ENCODE data around the gene SNF8. TPM values are rescaled to one million over a fixed set of nuclear protein-coding genes. Genes with fewer than 3 reads are reported as not detected.
A peak's percentile ranks its signal among the peaks of the same experiment; 100 is the strongest.

SNF8 gene
- polyA plus RNA-seq, 4 donors = 67.4 to 112 (median 96.5) TPM

DNA sequence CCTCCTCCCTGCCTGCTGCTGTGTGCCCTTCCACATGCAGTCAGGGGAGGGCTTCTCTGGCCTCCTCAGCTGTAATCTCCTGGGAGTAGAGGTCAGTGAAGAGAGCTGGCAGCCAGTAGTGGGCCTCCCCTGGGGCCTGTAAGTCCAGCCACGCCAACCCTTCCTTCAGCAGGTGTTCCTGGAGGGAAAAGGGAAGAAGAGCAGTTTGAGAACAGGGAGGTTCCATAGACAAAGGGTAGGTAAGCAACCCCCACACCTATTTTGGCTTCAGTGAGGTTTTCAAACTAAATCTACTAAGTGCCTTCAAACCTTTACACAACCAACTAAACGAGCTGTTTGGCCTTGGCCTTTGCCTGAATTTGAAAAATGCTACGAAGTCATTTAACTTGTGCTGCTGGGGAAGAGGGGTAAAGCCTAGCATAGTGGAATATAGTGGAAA is 14.2 kb downstream of the SNF8 start:
- no peak for DNase-seq (ENCODE audit: low read depth in 4 of 4, low spot score in 3 of 4)

- no peak for DNase-seq (ENCODE audit: low read depth in 4 of 4, low spot score in 3 of 4)
These were observed 14.9 kb downstream of the SNF8 start for GRCh38 chr17:48929812-48930165.

DNA sequence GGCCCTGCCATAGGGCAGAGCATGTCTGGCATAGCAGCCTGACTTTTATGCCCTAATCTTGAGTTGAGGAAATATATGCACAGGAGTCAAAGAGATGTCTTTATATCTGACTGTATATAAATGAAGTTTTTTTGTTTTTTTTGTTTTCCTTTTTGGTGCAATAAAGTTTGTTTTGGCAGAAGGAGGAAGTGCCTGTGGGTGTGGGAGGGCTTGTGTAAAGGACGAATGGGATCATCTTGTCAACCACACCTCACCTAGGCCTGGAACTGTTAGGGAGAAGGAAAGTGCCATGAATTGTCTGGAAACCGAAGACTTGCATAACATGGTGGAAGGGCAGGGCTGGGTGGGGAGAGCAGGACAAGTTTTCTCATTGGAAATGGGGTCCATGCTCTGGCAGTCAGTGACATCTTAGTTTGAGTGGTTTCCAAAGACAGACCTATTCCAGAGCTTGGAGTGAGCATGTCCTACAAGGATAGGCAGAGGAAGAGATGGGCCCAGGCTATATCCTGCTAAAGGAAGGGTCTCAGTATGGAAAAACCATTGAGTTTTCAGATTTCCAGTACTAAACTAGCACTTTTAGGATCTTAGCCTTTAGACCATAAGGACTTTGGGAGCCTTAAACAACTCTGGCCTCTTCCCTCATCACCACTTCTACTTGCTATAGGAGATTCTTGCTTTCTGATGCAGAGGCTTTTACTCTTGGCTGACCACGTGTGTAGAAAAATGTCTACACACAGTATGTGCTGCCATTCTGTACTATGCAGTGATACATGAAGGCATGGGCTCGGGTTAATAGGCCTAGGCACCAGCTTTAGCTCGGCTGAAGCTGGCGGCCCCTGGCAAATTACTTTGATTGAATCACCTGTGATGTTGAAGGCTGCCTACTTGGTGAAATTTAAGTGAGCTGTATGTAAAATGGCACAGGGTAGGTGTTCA is 15.5 kb downstream of the SNF8 start:
- no peak for DNase-seq (ENCODE audit: low read depth in 4 of 4, low spot score in 3 of 4)

- DNase-seq (ENCODE audit: low read depth in 4 of 4, low spot score in 3 of 4) = no peak
These were observed 16.5 kb downstream of the SNF8 start for GRCh38 chr17:48927978-48928745.

DNA sequence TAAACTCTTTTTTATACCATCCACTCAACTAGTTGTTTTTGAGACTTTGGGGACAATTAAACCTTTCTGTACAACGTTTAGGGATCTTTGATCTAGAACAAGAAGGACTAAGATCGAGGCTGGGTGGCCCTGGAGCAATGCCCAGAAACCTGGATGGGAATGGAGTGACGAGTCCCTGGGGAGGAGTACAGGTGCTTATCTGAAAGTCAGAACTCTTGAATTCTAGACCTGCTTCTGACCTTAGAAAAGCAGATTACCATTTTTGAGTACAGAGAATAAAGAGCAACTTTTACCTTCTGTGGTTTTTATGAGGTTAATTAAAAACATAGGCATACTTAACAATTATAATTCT is 18.7 kb downstream of the SNF8 start:
- no peak for DNase-seq (ENCODE audit: low read depth in 4 of 4, low spot score in 3 of 4)

DNA sequence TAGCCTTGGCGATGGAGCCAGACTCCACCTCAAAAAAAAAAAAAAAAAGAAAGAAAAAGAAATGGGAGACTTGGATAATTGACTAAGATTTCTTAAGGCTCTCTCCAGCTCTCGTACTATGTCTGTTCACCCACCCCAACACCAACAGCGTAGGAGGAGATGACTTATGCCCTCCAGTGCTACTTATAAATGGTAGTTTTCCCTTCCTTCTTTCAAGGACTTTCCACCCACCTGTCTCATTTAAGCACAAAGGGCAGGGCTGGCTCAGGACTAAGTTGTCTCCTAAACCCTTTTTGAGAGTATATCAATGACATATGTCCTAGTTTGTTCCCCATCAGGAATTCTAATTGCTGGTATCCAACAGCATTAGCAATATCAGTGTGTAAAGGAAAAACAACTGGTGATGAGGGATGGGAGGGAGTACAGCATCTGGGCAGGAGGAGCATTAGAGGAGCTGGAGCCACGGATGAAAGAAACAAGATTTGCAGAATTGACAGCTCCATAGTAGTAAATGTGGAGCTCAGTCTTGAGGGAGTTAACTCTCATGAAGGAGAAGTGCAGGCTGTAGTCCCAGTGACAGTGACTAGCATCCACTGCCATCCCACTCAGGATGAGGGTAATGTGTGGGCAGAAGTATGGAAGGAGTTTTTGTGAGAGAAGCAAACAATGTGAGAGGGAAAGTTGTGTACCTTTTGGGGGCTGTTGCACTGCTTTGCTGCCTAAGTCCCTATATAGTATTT is 19.2 kb downstream of the SNF8 start:
- DNase-seq (ENCODE audit: low read depth in 4 of 4, low spot score in 3 of 4) = no peak

GRCh38 chr17:48915459-48916282 is 29.0 kb downstream of the SNF8 start:
- no peak for DNase-seq (ENCODE audit: low read depth in 4 of 4, low spot score in 3 of 4)

DNA sequence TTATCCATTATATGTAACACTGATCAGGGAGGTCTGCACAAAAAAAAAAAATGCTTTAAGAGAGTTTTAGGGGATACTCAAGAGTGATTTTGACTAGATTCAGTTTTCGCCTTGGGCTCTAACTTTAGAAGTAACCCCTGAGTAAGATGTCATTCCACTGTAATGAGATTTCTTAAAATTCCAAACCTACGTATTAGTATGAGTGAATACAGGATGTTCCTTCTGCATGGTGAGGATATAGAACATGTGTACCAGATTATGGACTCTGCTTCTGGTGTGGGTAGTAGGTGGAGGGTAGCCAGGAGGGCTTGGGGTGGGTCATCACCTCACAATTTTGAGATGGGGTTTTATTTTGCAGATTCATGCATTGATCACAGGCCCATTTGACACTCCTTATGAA is 32.2 kb downstream of the SNF8 start:
- DNase-seq (ENCODE audit: low read depth in 4 of 4, low spot score in 3 of 4) = no peak

DNA sequence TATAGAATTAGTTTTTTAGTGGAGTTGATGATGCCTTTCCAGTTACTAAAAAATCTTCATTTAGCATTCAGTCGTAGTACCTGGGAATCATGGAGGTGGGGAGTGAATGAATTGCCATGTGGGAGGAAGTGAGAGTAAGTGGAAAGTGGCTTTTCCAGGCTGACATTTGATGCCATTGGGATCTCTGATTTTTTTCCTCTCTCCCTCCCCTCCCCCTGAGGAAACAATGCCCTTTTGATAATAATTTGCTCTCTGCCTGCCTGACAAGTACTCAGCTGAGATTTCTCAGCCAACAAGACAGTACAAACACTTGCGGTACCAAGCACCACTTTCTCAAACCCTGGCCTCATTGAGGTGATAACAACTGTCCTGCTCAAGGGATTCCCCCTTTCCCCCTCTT is 34.3 kb downstream of the SNF8 start:
- DNase-seq (ENCODE audit: low read depth in 4 of 4, low spot score in 3 of 4) = no peak

- no peak for DNase-seq (ENCODE audit: low read depth in 4 of 4, low spot score in 3 of 4)
These were observed 34.9 kb downstream of the SNF8 start for GRCh38 chr17:48909783-48910182.

DNA sequence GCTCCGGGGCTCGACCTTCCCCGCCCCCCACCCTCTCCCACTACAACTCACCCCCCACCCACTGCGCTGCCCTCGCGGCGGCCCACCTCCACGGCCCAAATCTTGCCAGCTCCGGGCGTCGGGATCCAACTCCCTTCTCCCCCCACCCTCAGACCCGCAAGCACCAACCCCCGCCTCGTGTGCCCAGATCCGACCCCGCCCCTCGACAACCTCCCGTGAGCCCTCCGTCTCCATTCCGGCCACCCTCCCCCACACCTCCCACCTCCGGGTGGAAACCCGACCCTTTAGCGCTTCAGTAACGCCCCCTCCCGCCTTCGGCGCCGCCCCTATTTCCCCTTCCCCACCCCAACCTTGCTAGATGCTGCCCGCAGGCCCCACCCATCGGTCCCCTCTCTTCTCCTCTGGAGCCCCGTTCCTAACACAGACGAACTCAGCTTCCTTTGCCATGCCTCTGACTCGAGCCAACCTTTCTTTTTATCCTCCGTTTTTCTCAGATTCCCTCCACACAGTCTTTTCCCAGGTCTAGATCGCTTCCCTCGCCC is 35.7 kb downstream of the SNF8 start:
- DNase-seq (ENCODE audit: low read depth in 4 of 4, low spot score in 3 of 4) = peak; percentile 79 to 85 (median 83)

- peak; percentile 88 to 91 (median 88) for DNase-seq (ENCODE audit: low read depth in 4 of 4, low spot score in 3 of 4)
These were observed 36.4 kb downstream of the SNF8 start, which contains the start of gene UBE2Z for GRCh38 chr17:48908047-48908843. Gene UBE2Z, plus strand, starts transcription at chr17:48908407. Its CDS starts 97 bp downstream, at chr17:48908504.

- peak in 2 of 4 donors; percentile 33 to 48 for DNase-seq (ENCODE audit: low read depth in 4 of 4, low spot score in 3 of 4)
These were observed 37.0 kb downstream of the SNF8 start for GRCh38 chr17:48907713-48908046.

DNA sequence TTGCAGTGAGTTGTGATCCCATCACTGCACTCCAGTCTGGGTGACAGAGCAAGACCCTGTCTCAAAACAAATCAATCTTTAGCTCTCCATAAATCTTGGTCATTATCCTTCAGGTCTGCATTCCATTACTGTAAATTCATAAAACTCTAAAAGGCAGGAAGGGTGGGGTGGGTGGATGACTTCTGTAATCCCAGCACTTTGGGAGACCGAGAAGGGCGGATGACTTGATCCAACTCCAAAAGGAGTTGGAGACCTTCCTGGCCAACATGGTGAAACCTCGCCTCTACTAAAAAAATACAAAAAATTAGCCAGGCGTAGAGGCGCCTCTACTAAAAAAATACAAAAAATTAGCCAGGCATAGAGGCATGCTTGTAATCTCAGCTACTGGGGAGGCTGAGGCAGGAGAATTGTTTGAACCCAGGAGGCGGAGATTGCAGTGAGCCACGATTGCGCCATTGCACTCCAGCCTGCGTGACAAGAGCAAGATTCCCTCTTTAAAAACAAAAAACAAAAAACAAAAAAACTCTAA is 38.6 kb downstream of the SNF8 start:
- no peak for DNase-seq (ENCODE audit: low read depth in 4 of 4, low spot score in 3 of 4)

DNA sequence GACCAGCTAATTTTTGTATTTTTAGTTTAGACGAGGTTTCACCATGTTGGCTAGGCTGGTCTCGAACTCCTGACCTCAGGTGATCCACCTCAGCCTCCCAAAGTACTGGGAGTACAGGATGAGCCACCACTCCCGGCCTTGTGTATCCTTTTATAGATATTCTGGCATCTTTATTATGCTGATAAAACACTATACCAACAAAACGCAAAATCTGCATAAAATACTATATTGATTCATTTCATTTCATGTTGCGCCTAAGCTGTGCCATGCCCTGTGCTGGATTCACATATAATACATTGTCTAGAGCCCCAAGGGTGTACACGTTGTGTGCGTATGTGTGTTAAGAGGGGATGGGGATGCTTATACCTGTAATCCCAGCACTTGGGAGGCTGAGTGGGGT is 40.2 kb downstream of the SNF8 start:
- DNase-seq (ENCODE audit: low read depth in 4 of 4, low spot score in 3 of 4) = no peak

GRCh38 chr17:48903401-48903800 is 41.2 kb downstream of the SNF8 start:
- no peak for DNase-seq (ENCODE audit: low read depth in 4 of 4, low spot score in 3 of 4)

DNA sequence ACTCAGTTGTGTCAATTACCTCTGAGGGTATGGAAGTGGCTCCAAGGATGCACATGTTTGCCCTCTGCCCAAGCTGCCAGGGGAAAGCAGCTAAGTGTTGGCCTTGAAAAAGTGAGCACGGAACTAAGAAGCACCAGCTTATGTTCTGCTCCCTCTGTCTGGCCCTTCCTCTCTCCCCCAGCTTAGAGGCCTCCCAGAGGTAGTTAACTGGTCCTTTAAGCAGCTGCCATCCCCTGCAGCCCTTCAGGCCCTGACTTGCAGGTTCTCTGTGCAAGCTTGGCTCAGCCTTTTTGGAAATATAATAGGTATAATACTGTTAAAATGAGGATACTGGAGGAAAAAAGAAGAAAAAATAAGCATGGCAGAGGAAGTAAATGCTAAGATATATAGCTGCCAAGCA is 43.4 kb downstream of the SNF8 start:
- no peak for DNase-seq (ENCODE audit: low read depth in 4 of 4, low spot score in 3 of 4)

DNA sequence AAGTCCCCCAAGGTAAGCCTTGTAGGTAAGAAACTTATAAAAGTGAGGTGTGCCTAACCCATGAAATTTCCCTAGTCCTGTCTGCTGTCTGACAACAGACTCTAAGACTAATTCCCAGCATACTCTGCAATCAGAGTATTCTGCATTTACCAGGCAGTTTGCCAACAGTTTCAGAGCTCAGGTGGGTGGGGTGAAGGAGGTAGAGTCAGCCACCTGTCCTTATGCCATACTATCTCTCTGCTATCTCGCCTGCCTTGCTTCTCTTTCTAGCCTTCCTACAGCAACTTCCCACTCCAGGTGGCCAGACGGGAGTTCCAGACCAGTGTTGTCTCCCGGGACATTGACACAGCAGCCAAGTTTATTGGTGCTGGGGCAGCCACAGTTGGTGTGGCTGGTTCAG is 49.8 kb downstream of the SNF8 start:
- DNase-seq (ENCODE audit: low read depth in 4 of 4, low spot score in 3 of 4) = no peak
